HCT116 (cell line): ENCODE measurements around the gene MRPL42.

Experiments used
- CTCF ChIP-seq, 3 experiments: fragments of 200-600 bp in 1 of 3; sonication (generic) in 1 of 3; IDR thresholded peaks in 2 of 3; conservative IDR thresholded peaks in 1 of 3; 2 replicates each; pipeline ENCODE4 v1.5.1; 2012 to 2017; ENCODE audit warnings: low read depth in 2 of 3, low read length in 2 of 3, antibody characterized with exemption in 1 of 3, borderline replicate concordance in 1 of 3, control low read depth in 1 of 3, mild to moderate bottlenecking in 1 of 3, mixed read lengths in 1 of 3, mixed run types in 1 of 3, moderate library complexity in 1 of 3; ENCODE audit not compliant: insufficient read depth in 1 of 3
- JUND ChIP-seq: IDR thresholded peaks from 2 replicates; pipeline ENCODE4 v1.6.1; 2012
- POLR2A ChIP-seq: IDR thresholded peaks from 2 replicates; pipeline ENCODE4 v1.7.0; 2011; ENCODE audit warnings: borderline replicate concordance; ENCODE audit not compliant: insufficient read depth, insufficient read length; ENCODE audit errors: extremely low read depth
- POLR2AphosphoS5 ChIP-seq: IDR thresholded peaks from 2 replicates; pipeline ENCODE4 v1.6.1; 2011; ENCODE audit warnings: mild to moderate bottlenecking, low read depth, low read length, moderate library complexity
- REST ChIP-seq: IDR thresholded peaks from 2 replicates; pipeline ENCODE4 v1.6.1; 2012; ENCODE audit warnings: low read depth

- TF ChIP-seq CTCF (IDR thresholded peaks at IDR 0.05 in 2 of 3, conservative IDR thresholded peaks at IDR 0.05 in 1 of 3; ENCODE audit: borderline replicate concordance in 1 of 3, insufficient read depth in 1 of 3, low read depth in 2 of 3, low read length in 2 of 3) (peak; percentile 60 to 79 (median 73); a peak in 5 of 6 replicates), REST (no peak), POLR2A (peak; percentile 65), JUND (no peak), POLR2AphosphoS5 (peak; percentile 93)
These were observed at the start of gene MRPL42 for GRCh38 chr12:93467351-93468007.
